HepG2 (cell line): ENCODE measurements around the gene ADGRV1. TPM values are rescaled to one million over a fixed set of nuclear protein-coding genes. Genes with fewer than 3 reads are reported as not detected.

Source experiments
- ATAC-seq: fragments of 200-7000 bp; cut with Tn5 transposase; 3 replicates; pipeline ENCODE4 v1.9.1; 2020; ENCODE audit warnings: mild to moderate bottlenecking, moderate library complexity
- BruUV-seq: library from RNA; stranded (reverse); fragments of 400-500 nt; replicated peaks from 2 replicates; lab custom pipeline; 2021; lab: Mats Ljungman, UMichigan
- CTCF ChIA-PET: fragments of 300-600 bp; formaldehyde crosslinking; extraction: SDS; loops from one replicate; lab custom pipeline; 2021; ENCODE audit warnings: low total read pairs, inconsistent platforms, low intra/inter-chr PET ratio; lab: Yijun Ruan, JAX
- POLR2A ChIA-PET: fragments of 350-600 bp; sonication (Branson Sonifier 250); formaldehyde crosslinking; loops from one replicate; lab custom pipeline; 2020; ENCODE audit warnings: antibody characterized with exemption, inconsistent platforms; lab: Yijun Ruan, JAX
- DNase-seq: peaks from one replicate; pipeline ENCODE4 v3.0.0-alpha.2; 2015; ENCODE audit warnings: low spot score
- FAIRE-seq: peaks from 3 replicates; lab custom pipeline; 2011; peaks lifted over from hg19 to GRCh38; lab: Jason Lieb, UNC
- H2AFZ ChIP-seq: one replicate; pipeline ENCODE4 v1.6.1; 2011; ENCODE audit warnings: low read length, inconsistent platforms
- H3K27ac ChIP-seq: fragments of 300-600 bp; 3 replicates; pipeline ENCODE4 v1.8.0; 2011; ENCODE audit warnings: mixed run types, mild to moderate bottlenecking, mixed read lengths, low read length, inconsistent platforms; ENCODE audit not compliant: insufficient read depth; ENCODE audit errors: extremely low read length
- H3K27me3 ChIP-seq, 2 experiments: fragments of 200-600 bp in 1 of 2; 2 replicates in 1 of 2; 3 replicates in 1 of 2; pipeline versions ENCODE4 v1.6.0 to v1.8.0; 2011; ENCODE audit warnings: low read length in 2 of 2, mild to moderate bottlenecking in 2 of 2, moderate library complexity in 2 of 2, inconsistent platforms in 1 of 2; ENCODE audit not compliant: insufficient read depth in 2 of 2, control insufficient read depth in 1 of 2
- H3K36me3 ChIP-seq, 2 experiments: fragments of 200-600 bp in 1 of 2; replicated peaks in 1 of 2; 2 replicates in 1 of 2; 3 replicates in 1 of 2; pipeline versions ENCODE4 v1.5.1 to v1.8.0; 2011; ENCODE audit warnings: low read length in 2 of 2, inconsistent platforms in 1 of 2; ENCODE audit not compliant: insufficient read depth in 2 of 2, control insufficient read depth in 1 of 2
- H3K4me1 ChIP-seq: 2 replicates; pipeline ENCODE4 v1.5.1; 2012; ENCODE audit warnings: low read length, inconsistent platforms; ENCODE audit not compliant: insufficient read depth
- H3K4me2 ChIP-seq: 2 replicates; pipeline ENCODE4 v1.6.0; 2011; ENCODE audit warnings: low read depth, low read length, inconsistent platforms
- H3K4me3 ChIP-seq, 3 experiments: fragments of 200-600 bp in 1 of 3; sonication (generic), shearing (Covaris generic) in 1 of 3; replicated peaks in 1 of 3; 2 replicates each; pipeline ENCODE4 v1.5.1; 2011 to 2016; ENCODE audit warnings: low read length in 3 of 3, inconsistent platforms in 2 of 3, low read depth in 2 of 3, mild to moderate bottlenecking in 2 of 3, control low read depth in 1 of 3, mixed read lengths in 1 of 3; ENCODE audit not compliant: insufficient read depth in 1 of 3
- H3K79me2 ChIP-seq: one replicate; pipeline ENCODE4 v1.6.1; 2011; ENCODE audit warnings: low read length, inconsistent platforms; ENCODE audit not compliant: insufficient read depth
- H3K9ac ChIP-seq: 2 replicates; pipeline ENCODE4 v1.6.0; 2011; ENCODE audit warnings: mild to moderate bottlenecking, low read depth, low read length, inconsistent platforms; ENCODE audit not compliant: insufficient read depth
- H3K9me3 ChIP-seq: 2 replicates; pipeline ENCODE4 v1.5.1; 2012; ENCODE audit warnings: mild to moderate bottlenecking, low read length
- H4K20me1 ChIP-seq: 2 replicates; pipeline ENCODE4 v1.6.0; 2011; ENCODE audit warnings: inconsistent platforms, mild to moderate bottlenecking, low read length, moderate library complexity; ENCODE audit not compliant: insufficient read depth
- GATA4 ChIP-seq: sonication (generic); IDR thresholded peaks from 2 replicates; pipeline ENCODE4 v1.6.1; 2016; ENCODE audit warnings: antibody characterized with exemption, low read depth, borderline replicate concordance
- KAT8 ChIP-seq: IDR thresholded peaks from 2 replicates; pipeline ENCODE4 v1.6.1; 2016; ENCODE audit warnings: missing genetic modification reagents, missing compliant biosample characterization
- MBNL3 ChIP-seq: fragments of 250-450 bp; sonication (Bioruptor Pico); conservative IDR thresholded peaks from 2 replicates; pipeline ENCODE4 v1.8.0; 2022; ENCODE audit warnings: mild to moderate bottlenecking, inconsistent platforms
- MED13 ChIP-seq: sonication (generic); formaldehyde crosslinking; IDR thresholded peaks from 2 replicates; pipeline ENCODE4 v1.5.0; 2020; ENCODE audit warnings: missing genetic modification reagents
- MTA1 ChIP-seq: sonication (generic); formaldehyde crosslinking; IDR thresholded peaks from 2 replicates; pipeline ENCODE4 v1.4.0; 2020; ENCODE audit warnings: missing genetic modification reagents, mild to moderate bottlenecking, borderline replicate concordance
- MXI1 ChIP-seq: IDR thresholded peaks from 3 replicates; pipeline ENCODE4 v1.6.1; 2012; ENCODE audit warnings: low read depth, low read length, inconsistent platforms, borderline replicate concordance
- RAD21 ChIP-seq: fragments of 450-650 bp; formaldehyde crosslinking; IDR thresholded peaks from 2 replicates; pipeline ENCODE4 v1.5.0; 2020; ENCODE audit warnings: mild to moderate bottlenecking
- RBM22 ChIP-seq: fragments of 200-400 bp; formaldehyde crosslinking; optimal IDR thresholded peaks from 2 replicates; pipeline ENCODE3; 2017; ENCODE audit warnings: mild to moderate bottlenecking, low read length, moderate library complexity
- RFX3 ChIP-seq: IDR thresholded peaks from 2 replicates; pipeline ENCODE4 v1.6.1; 2016; ENCODE audit warnings: missing biosample characterization, missing genetic modification reagents
- SMAD3 ChIP-seq: sonication (generic); formaldehyde crosslinking; IDR thresholded peaks from 2 replicates; pipeline ENCODE4 v1.4.0; 2020; ENCODE audit warnings: missing genetic modification reagents
- ZNF550 ChIP-seq: sonication (generic); formaldehyde crosslinking; IDR thresholded peaks from 2 replicates; pipeline ENCODE4 v1.4.0; 2020; ENCODE audit warnings: mild to moderate bottlenecking, missing genetic modification reagents, borderline replicate concordance
- ZNF703 ChIP-seq: sonication (generic); formaldehyde crosslinking; IDR thresholded peaks from 2 replicates; pipeline ENCODE4 v1.5.1; 2020; ENCODE audit warnings: missing genetic modification reagents, mild to moderate bottlenecking, moderate library complexity, borderline replicate concordance
- WGBS: methylation state at CpG from one replicate; pipeline ENCODE4 v1.1.6; 2017; ENCODE audit warnings: low lambda C conversion rate; 5-methylcytosine and 5-hydroxymethylcytosine counted together
- in situ Hi-C: cut with HindIII; loops from 2 replicates; pipeline ENCODE4 v1.10.0; 2017; ENCODE audit warnings: low pct_unique_long_range_greater_than_20kb; ENCODE audit not compliant: extremely low pct_ligation_motif_present
- intact Hi-C: fragments of 100-400 bp; cut with micrococcal nuclease; formaldehyde crosslinking; loops from one replicate; pipeline ENCODE4 v1.10.0; 2022; ENCODE audit not compliant: unreplicated experiment
- polyA plus RNA-seq, 8 experiments: library from polyadenylated mRNA; depleted of rRNA in 3 of 8; stranded (reverse) in 7 of 8; unstranded in 1 of 8; fragments of >200 nt; fragmentation: Illumina TruSeq in 4 of 8; extraction: Trizol in 4 of 8; gene quantifications; 2 replicates each; pipeline versions ENCODE4 v1.2.1 to v1.2.3, GENCODE V29; 2011 to 2016; ENCODE audit warnings: low read depth in 4 of 8, missing spikeins in 1 of 8, mixed read lengths in 1 of 8; ENCODE audit not compliant: insufficient read depth in 1 of 8
- total RNA-seq, 5 experiments: library from RNA; depleted of rRNA; stranded (reverse); fragments of >200 nt; fragmentation: Illumina TruSeq; extraction: Trizol; gene quantifications; 2 replicates each; pipeline ENCODE4 v1.2.3, GENCODE V29; 2016; ENCODE audit warnings: low read depth in 1 of 5
- TF ChIP-seq, protein P1 (sequence below): sonication (generic); formaldehyde crosslinking; IDR thresholded peaks from 2 replicates; pipeline ENCODE4 v1.8.0; 2022; ENCODE audit warnings: mild to moderate bottlenecking, missing genetic modification reagents, moderate library complexity
- TF ChIP-seq, protein P2 (sequence below): sonication (generic); formaldehyde crosslinking; IDR thresholded peaks from 2 replicates; pipeline ENCODE4 v1.5.1; 2020; ENCODE audit warnings: missing genetic modification reagents, mild to moderate bottlenecking, borderline replicate concordance

Gene ADGRV1
- total and polyA plus RNA-seq, 2 of the 13 experiments (the other 11 are each of a cell fraction or from before 2014, with no cell fraction given) = 1.7 to 3.9 TPM

DNA sequence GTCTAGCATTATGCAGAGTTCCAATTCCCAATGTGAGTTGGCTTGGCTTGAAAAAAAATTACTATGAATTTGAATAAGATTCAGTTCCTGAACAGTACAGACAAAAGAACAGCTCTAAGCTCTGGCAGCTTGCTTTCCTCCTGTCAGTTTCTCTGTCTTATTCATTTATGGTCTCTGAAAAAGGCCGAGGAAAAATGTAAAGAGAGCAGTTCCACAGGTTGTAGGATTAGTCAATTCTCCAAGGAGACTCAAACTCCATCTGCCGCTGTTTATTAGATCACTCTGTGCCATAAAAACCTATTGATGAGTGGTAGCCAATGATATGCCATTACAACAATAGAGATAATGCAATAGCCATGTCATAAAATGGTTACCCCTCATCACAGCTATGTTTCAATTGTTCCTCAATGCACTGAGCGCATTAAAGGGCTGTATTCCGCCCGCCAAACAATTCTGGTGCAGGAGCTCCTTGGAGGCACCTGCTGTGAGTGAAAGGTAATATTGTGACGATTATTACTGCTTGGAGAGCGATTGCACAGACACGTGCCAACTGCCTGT lies 636.3 kb downstream of the ADGRV1 start:
- no peak for ATAC-seq
- no peak overlapping the region for H3K9ac ChIP-seq
- no peak overlapping the region for H3K4me3 ChIP-seq
- H3K9me3 ChIP-seq = no peaks in the 10 kb centered on the region
- no peak for TF ChIP-seq RAD21 (CRISPR knock-in tag)
- no peak for TF ChIP-seq RFX3 (CRISPR knock-in tag)
- no peak for TF ChIP-seq GATA4
- TF ChIP-seq, protein P1, sequence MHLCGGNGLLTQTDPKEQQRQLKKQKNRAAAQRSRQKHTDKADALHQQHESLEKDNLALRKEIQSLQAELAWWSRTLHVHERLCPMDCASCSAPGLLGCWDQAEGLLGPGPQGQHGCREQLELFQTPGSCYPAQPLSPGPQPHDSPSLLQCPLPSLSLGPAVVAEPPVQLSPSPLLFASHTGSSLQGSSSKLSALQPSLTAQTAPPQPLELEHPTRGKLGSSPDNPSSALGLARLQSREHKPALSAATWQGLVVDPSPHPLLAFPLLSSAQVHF (CRISPR knock-in tag) = no peak
- no peak for TF ChIP-seq KAT8 (CRISPR knock-in tag)
- no peak for TF ChIP-seq ZNF550 (CRISPR knock-in tag)
- no peak for TF ChIP-seq MED13 (CRISPR knock-in tag)
- TF ChIP-seq RBM22 = no peak
- TF ChIP-seq MBNL3 (CRISPR knock-in tag) = no peak
- no peak for TF ChIP-seq MTA1
- TF ChIP-seq ZNF703 (CRISPR knock-in tag) = no peak
- TF ChIP-seq, protein P2, sequence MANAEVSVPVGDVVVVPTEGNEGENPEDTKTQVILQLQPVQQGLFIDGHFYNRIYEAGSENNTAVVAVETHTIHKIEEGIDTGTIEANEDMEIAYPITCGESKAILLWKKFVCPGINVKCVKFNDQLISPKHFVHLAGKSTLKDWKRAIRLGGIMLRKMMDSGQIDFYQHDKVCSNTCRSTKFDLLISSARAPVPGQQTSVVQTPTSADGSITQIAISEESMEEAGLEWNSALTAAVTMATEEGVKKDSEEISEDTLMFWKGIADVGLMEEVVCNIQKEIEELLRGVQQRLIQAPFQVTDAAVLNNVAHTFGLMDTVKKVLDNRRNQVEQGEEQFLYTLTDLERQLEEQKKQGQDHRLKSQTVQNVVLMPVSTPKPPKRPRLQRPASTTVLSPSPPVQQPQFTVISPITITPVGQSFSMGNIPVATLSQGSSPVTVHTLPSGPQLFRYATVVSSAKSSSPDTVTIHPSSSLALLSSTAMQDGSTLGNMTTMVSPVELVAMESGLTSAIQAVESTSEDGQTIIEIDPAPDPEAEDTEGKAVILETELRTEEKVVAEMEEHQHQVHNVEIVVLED (CRISPR knock-in tag) = no peak
- no peak for TF ChIP-seq SMAD3 (CRISPR knock-in tag)
- TF ChIP-seq MXI1 = no peak
- TF ChIP-seq, all 625 proteins: peak for 0
- Histone ChIP-seq H3K4me1 (no peaks in the 10 kb centered on the region), H3K27ac (no peak overlapping the region), H2AFZ (no peak overlapping the region), H4K20me1 (no peaks in the 10 kb centered on the region), H3K4me2 (no peak overlapping the region), H3K36me3 (no peaks in the 10 kb centered on the region), H3K79me2 (no peaks in the 10 kb centered on the region), H3K27me3 (0 out of 5 replicates have a peak, but pooled peaks cover 0 to 4% of the 10 kb centered on the region in 2 experiments)
- POLR2A ChIA-PET = no interaction called here
- DNase-seq = no peak
- no peak for FAIRE-seq
- CTCF ChIA-PET = no interaction called here
- in situ Hi-C loops = no loop called here
- WGBS = 26% methylated on average over 8 of the region's 8 CpGs
- BruUV-seq = no TSS peak
- intact Hi-C loops = no loop called here
